Measurements from ENCODE around the gene ATP1B2.
A peak's percentile ranks its signal among the peaks of the same experiment; 100 is the strongest.

ATP1B2 gene

GRCh38 chr17:7687908-7688807 is 37.4 kb downstream of the ATP1B2 start, which contains the start of gene WRAP53:
WRAP53 (plus strand) TSS chr17:7688477; CDS start chr17:7688649, 172 bp downstream.
- TF ChIP-seq GABPA (IDR thresholded peaks at IDR 0.05; ENCODE audit: low read depth) (no peak), REST (IDR thresholded peaks at IDR 0.05; ENCODE audit: insufficient replicate concordance, low read depth) (no peak), CTCF (IDR thresholded peaks at IDR 0.05; ENCODE audit: insufficient read depth, low read length) (peak; percentile 55)
- no peaks in the 10 kb centered on the region for H3K27me3 ChIP-seq (ENCODE audit: insufficient read depth, poor library complexity, severe bottlenecking)
- peak within 1 kb of the TSS; percentile 96 for H3K27ac ChIP-seq (replicated peaks)
- peak within 1 kb of the TSS; percentile 73 for H3K4me3 ChIP-seq (replicated peaks; ENCODE audit: insufficient read depth, low read length)
- peak; percentile 69 to 88 for DNase-seq (ENCODE audit: low read depth in 1 of 2, low spot score in 1 of 2)

GRCh38 chr17:7688808-7689316 is 38.1 kb downstream of the ATP1B2 start:
- peak overlapping the region; percentile 58 for H3K4me3 ChIP-seq (replicated peaks; ENCODE audit: insufficient read depth, low read length)
- H3K27ac ChIP-seq (replicated peaks) = no peak overlapping the region
- H3K27me3 ChIP-seq (ENCODE audit: insufficient read depth, poor library complexity, severe bottlenecking) = no peaks in the 10 kb centered on the region
- no peak for TF ChIP-seq GABPA (IDR thresholded peaks at IDR 0.05; ENCODE audit: low read depth)
- TF ChIP-seq REST (IDR thresholded peaks at IDR 0.05; ENCODE audit: insufficient replicate concordance, low read depth) = no peak
- TF ChIP-seq POLR2AphosphoS5 (IDR thresholded peaks at IDR 0.05; ENCODE audit: low read depth) = no peak
- no peak for DNase-seq (ENCODE audit: low read depth in 1 of 2, low spot score in 1 of 2)

- no peak for TF ChIP-seq SPI1 (IDR thresholded peaks at IDR 0.05; ENCODE audit: borderline replicate concordance, low read depth)
- no peak for TF ChIP-seq REST (IDR thresholded peaks at IDR 0.05; ENCODE audit: insufficient replicate concordance, low read depth)
- no peak for TF ChIP-seq CTCF (IDR thresholded peaks at IDR 0.05; ENCODE audit: insufficient read depth, low read length)
- no peak for TF ChIP-seq POLR2AphosphoS5 (IDR thresholded peaks at IDR 0.05; ENCODE audit: low read depth)
- TF ChIP-seq GABPA (IDR thresholded peaks at IDR 0.05; ENCODE audit: low read depth) = no peak
- H3K27ac ChIP-seq (replicated peaks) = no peak overlapping the region
- no peaks in the 10 kb centered on the region for H3K27me3 ChIP-seq (ENCODE audit: insufficient read depth, poor library complexity, severe bottlenecking)
- no peak for DNase-seq (ENCODE audit: low read depth in 1 of 2, low spot score in 1 of 2)
- H3K4me3 ChIP-seq (replicated peaks; ENCODE audit: insufficient read depth, low read length) = no peak overlapping the region
Observed at GRCh38 chr17:7695586-7695985, 44.9 kb downstream of the ATP1B2 start.

Measured in HL-60 (cell line).